ENCODE results near the gene CDCA5.

Gene CDCA5

GRCh38 chr11:65089621-65090020 lies 5.8 kb upstream of the CDCA5 start:
- no peak for DNase-seq (ENCODE audit: low read depth in 1 of 2, low spot score in 1 of 2)
- in situ Hi-C loops (cut with HindIII; ENCODE audit: low pct_unique_long_range_greater_than_20kb, low sequenced_read_pairs) = no loop called here
- no peak for TF ChIP-seq JUND (IDR thresholded peaks at IDR 0.05; ENCODE audit: low read depth)

- in situ Hi-C loops (cut with HindIII; ENCODE audit: low pct_unique_long_range_greater_than_20kb, low sequenced_read_pairs) = no loop called here
Measured at GRCh38 chr11:65087827-65088226, 4.0 kb upstream of the CDCA5 start.

GRCh38 chr11:65087216-65087615 lies 3.4 kb upstream of the CDCA5 start:
- TF ChIP-seq JUND (IDR thresholded peaks at IDR 0.05; ENCODE audit: low read depth) = no peak

More at GRCh38 chr11:65087827-65088226, 4.0 kb upstream of the CDCA5 start:
- no peak for TF ChIP-seq JUND (IDR thresholded peaks at IDR 0.05; ENCODE audit: low read depth)
- DNase-seq (ENCODE audit: low read depth in 1 of 2, low spot score in 1 of 2) = no peak

DNA sequence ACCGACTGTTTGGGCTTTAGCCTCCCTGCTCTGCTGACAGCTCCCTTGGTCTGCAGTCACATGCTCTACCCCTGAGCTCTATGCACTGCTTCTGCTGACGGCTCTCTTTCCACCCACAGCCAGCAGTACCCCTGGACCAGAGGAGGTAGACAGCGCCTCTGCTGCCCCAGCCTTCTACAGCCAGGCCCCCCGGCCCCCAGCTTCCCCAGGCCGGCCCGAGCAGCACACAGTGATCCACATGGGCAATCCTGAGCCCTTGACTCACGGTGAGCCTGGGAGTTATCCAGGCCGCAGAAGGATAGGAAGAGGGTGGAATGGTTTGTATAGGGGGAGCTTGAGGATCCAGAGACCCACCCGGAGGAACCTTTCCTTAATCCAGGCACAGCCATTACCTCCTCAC lies 3.0 kb upstream of the CDCA5 start:
- in situ Hi-C loops (cut with HindIII; ENCODE audit: low pct_unique_long_range_greater_than_20kb, low sequenced_read_pairs) = no loop called here
- DNase-seq (ENCODE audit: low read depth in 1 of 2, low spot score in 1 of 2) = no peak
- TF ChIP-seq JUND (IDR thresholded peaks at IDR 0.05; ENCODE audit: low read depth) = no peak

More at GRCh38 chr11:65087216-65087615, 3.4 kb upstream of the CDCA5 start:
- in situ Hi-C loops (cut with HindIII; ENCODE audit: low pct_unique_long_range_greater_than_20kb, low sequenced_read_pairs) = no loop called here
- no peak for DNase-seq (ENCODE audit: low read depth in 1 of 2, low spot score in 1 of 2)

DNA sequence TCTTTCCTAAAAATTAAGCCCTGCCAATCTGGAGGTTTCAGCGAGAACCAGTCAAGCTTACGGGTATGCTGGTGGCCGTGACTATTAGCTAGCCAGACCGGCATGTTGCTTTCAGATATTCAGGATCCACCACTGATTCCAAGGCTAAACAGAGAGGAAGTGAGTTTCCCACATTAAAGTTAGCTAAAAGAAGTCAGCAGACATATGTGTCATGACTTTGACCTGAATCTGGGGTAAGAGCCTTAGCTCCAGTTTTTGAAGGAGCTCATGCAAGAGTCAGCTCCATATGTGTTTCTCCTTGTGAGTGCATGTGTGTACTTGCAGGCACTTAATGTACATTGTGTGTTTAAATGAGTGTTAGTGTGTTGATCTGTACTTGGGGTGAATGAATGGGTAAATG lies 1.6 kb upstream of the CDCA5 start:
- in situ Hi-C loops (cut with HindIII; ENCODE audit: low pct_unique_long_range_greater_than_20kb, low sequenced_read_pairs) = no loop called here
- no peak for DNase-seq (ENCODE audit: low read depth in 1 of 2, low spot score in 1 of 2)
- no peak for TF ChIP-seq JUND (IDR thresholded peaks at IDR 0.05; ENCODE audit: low read depth)

GRCh38 chr11:65084598-65085375 lies 947 bp upstream of the CDCA5 start:
- no peak for TF ChIP-seq JUND (IDR thresholded peaks at IDR 0.05; ENCODE audit: low read depth)
- in situ Hi-C loops (cut with HindIII; ENCODE audit: low pct_unique_long_range_greater_than_20kb, low sequenced_read_pairs) = no loop called here
- DNase-seq (ENCODE audit: low read depth in 1 of 2, low spot score in 1 of 2) = no peak

DNA sequence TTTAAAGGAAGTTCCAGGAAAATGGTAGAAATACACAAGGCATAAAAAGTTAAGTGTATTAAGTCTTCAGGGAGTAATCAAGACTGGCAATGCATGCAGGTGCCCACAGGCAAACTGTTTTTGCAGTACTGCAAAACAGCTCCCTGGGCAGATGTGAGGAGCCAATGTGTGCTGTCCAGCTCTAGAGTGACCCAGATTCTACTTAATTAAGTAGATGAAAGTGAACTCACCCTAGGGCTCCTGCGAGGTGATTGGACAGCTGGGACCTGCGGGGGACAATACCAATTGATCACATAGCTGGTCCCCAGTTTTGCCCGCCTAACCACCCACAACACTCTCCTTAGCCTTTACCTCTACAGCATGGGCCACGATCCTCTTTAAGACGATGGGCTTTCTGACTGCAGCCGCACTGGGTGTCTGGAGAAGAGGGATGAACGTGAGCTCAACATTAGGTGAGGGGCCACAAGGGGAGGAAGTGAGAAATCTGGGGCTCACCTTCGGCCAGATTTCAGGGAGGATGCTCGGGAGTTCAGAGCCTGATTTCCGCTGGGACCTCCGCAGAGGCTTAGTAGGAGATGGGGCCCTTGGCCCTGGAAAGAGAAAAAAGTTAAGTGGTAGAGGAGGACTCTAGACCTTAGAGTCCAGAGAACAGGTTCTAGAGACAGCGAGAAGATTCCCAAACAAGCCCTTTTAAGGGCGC lies 556 bp downstream of the CDCA5 start:
- in situ Hi-C loops (cut with HindIII; ENCODE audit: low pct_unique_long_range_greater_than_20kb, low sequenced_read_pairs) = no loop called here
- TF ChIP-seq JUND (IDR thresholded peaks at IDR 0.05; ENCODE audit: low read depth) = no peak
- DNase-seq (ENCODE audit: low read depth in 1 of 2, low spot score in 1 of 2) = no peak

- TF ChIP-seq JUND (IDR thresholded peaks at IDR 0.05; ENCODE audit: low read depth) = no peak
Measured at GRCh38 chr11:65078786-65079342, 5.0 kb downstream of the CDCA5 start.

GRCh38 chr11:65078151-65078550 lies 5.7 kb downstream of the CDCA5 start:
- no peak for TF ChIP-seq JUND (IDR thresholded peaks at IDR 0.05; ENCODE audit: low read depth)
- peak; percentile 52 to 71 for DNase-seq (ENCODE audit: low read depth in 1 of 2, low spot score in 1 of 2)
- in situ Hi-C loops (cut with HindIII; ENCODE audit: low pct_unique_long_range_greater_than_20kb, low sequenced_read_pairs) = no loop called here

More at GRCh38 chr11:65078786-65079342, 5.0 kb downstream of the CDCA5 start:
- in situ Hi-C loops (cut with HindIII; ENCODE audit: low pct_unique_long_range_greater_than_20kb, low sequenced_read_pairs) = no loop called here
- no peak for DNase-seq (ENCODE audit: low read depth in 1 of 2, low spot score in 1 of 2)

GRCh38 chr11:65077451-65077850 lies 6.4 kb downstream of the CDCA5 start:
- no peak for TF ChIP-seq JUND (IDR thresholded peaks at IDR 0.05; ENCODE audit: low read depth)
- in situ Hi-C loops (cut with HindIII; ENCODE audit: low pct_unique_long_range_greater_than_20kb, low sequenced_read_pairs) = no loop called here
- DNase-seq (ENCODE audit: low read depth in 1 of 2, low spot score in 1 of 2) = no peak

- no peak for TF ChIP-seq JUND (IDR thresholded peaks at IDR 0.05; ENCODE audit: low read depth)
- in situ Hi-C loops (cut with HindIII; ENCODE audit: low pct_unique_long_range_greater_than_20kb, low sequenced_read_pairs) = no loop called here
- no peak for DNase-seq (ENCODE audit: low read depth in 1 of 2, low spot score in 1 of 2)
Measured at GRCh38 chr11:65072631-65072966, 11.2 kb downstream of the CDCA5 start.

DNA sequence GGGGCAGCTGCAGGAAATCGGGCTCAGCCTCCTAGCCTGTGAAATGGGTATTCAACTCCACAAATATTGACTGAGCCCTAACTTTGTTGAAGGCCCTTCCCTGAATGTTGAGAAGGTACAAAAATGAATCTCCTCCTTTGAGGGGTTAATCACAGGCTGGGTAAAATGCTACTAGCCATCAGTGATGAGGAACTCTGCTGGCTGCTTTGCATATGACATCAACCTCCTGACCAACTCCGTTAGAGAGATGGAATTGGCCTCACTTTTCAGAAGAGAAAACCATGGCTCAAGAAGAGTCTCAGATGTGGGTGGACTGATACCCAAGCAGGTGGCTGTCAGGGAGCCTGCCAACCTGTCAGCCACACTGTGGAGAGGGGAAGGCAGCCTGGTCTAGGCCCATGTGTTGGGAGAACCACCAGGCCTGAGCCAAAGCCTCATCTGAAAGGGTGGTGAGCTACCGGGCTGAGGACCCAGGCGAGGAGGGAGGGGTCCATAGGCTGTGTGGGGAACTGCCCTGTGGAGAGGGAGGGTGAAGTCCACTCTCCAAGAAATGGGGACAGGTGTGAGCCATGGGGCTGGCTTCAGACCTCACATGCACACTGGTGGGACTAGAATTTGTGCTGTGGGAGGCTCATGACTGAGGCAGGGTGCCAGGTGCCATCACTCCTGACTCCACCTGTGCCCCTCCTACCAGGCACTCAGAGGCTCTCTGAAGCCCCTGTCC lies 11.8 kb downstream of the CDCA5 start:
- DNase-seq (ENCODE audit: low read depth in 1 of 2, low spot score in 1 of 2) = no peak
- in situ Hi-C loops (cut with HindIII; ENCODE audit: low pct_unique_long_range_greater_than_20kb, low sequenced_read_pairs) = no loop called here
- TF ChIP-seq JUND (IDR thresholded peaks at IDR 0.05; ENCODE audit: low read depth) = no peak

DNA sequence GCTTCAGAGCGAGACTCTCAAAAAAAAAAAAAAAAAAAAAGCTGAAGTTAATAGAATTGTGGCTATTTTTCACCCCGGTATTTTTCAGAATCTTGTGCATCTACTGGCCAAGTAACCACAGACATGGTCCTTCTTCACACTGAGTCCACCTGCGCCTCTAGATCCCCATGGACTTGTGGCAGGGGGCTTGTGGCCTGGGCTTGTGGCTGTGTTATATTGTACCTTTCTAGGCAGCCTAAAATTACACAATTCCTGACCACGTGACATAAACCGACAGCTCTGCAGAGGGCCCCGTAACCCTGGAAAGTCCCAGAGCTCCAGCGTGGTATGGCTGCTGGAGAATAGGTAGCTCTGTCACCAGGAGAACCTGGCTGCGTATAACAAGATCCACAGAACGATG lies 14.6 kb downstream of the CDCA5 start:
- DNase-seq (ENCODE audit: low read depth in 1 of 2, low spot score in 1 of 2) = no peak
- in situ Hi-C loops (cut with HindIII; ENCODE audit: low pct_unique_long_range_greater_than_20kb, low sequenced_read_pairs) = no loop called here
- no peak for TF ChIP-seq JUND (IDR thresholded peaks at IDR 0.05; ENCODE audit: low read depth)
